Epithelial cell of proximal tubule (primary cell): Measurements from ENCODE around the gene CHPF2. TPM values are rescaled to one million over a fixed set of nuclear protein-coding genes. Genes with fewer than 3 reads are reported as not detected.

Experiments used
- DNase-seq: peaks from one replicate; pipeline ENCODE4 v3.0.0-alpha.2; 2011; ENCODE audit warnings: low read depth
- H3K4me3 ChIP-seq: 2 replicates; pipeline ENCODE4 v1.5.1; 2011; ENCODE audit warnings: low read depth, mild to moderate bottlenecking, low read length
- total RNA-seq: library from RNA; depleted of rRNA; stranded (reverse); fragments of >200 nt; gene quantifications from 2 replicates; pipeline ENCODE4 v1.2.3, GENCODE V29; 2015
- TF ChIP-seq, protein P1 (sequence below): conservative IDR thresholded peaks from 2 replicates; pipeline ENCODE4 v1.5.1; 2012; ENCODE audit warnings: low read depth, mild to moderate bottlenecking, low read length

The CHPF2 gene
- total RNA-seq, 1 donor from 2014 or later: 40.1 TPM

DNA sequence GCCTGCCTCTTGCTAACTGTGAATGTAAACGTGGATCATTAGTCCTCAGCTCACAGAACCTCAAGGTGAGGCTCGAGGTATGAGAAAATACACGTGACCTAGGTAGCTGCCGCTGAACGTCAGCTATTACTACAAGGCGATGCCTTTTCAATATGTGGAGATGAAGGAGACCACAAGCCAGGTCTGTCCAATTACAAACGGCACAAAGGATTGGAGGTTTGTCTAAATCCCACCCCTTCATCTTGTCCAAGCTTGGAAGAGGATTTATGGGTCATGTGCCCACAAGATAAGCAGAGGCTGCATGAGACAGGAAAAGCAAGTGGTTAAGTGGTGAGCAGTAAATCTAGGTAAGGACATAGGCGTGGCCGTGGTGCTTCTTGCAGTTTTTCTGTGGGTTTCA is 25.4 kb upstream of the CHPF2 start:
- no peak overlapping the region for H3K4me3 ChIP-seq
- DNase-seq: no peak
- TF ChIP-seq, protein P1, sequence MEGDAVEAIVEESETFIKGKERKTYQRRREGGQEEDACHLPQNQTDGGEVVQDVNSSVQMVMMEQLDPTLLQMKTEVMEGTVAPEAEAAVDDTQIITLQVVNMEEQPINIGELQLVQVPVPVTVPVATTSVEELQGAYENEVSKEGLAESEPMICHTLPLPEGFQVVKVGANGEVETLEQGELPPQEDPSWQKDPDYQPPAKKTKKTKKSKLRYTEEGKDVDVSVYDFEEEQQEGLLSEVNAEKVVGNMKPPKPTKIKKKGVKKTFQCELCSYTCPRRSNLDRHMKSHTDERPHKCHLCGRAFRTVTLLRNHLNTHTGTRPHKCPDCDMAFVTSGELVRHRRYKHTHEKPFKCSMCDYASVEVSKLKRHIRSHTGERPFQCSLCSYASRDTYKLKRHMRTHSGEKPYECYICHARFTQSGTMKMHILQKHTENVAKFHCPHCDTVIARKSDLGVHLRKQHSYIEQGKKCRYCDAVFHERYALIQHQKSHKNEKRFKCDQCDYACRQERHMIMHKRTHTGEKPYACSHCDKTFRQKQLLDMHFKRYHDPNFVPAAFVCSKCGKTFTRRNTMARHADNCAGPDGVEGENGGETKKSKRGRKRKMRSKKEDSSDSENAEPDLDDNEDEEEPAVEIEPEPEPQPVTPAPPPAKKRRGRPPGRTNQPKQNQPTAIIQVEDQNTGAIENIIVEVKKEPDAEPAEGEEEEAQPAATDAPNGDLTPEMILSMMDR: no peak

DNA sequence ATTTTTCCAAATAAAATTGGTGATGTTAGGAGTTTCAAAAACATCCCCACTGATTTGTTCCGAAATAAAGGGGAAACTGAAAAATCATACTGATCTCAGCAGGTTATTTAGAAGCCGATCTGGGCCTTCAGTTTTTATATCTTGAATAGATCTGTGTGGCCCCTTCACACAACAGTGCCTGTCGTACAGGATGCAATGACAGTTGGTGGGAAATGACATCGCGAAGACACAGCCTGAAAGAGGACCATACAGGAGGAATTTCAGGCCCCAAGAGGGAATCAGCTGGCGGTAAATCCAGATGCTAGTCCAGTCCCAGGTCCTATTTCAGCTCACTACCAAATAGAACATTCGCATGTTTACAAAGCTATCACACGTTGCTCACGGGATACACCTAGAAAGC is 25.0 kb upstream of the CHPF2 start:
- TF ChIP-seq, protein P1: no peak
- no peak for DNase-seq

DNA sequence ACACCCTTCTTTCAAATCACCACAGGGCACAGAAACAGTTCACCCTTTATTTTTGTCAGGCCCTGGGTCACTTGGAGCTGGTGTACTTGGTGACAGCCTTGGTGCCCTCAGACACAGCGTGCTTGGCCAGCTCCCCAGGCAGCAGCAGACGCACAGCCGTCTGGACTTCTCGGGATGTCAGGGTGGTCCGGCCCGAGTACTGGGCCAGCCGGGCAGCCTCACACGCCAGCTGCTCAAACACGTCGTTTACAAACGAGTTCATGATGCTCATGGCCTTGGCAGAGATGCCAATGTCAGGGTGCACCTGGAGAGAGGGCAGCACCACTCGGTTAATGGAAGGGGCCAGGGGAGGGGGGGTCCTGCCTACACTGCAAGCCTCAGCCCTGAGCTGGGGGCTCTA is 24.5 kb upstream of the CHPF2 start:
- TF ChIP-seq, protein P1: no peak
- no peak overlapping the region for H3K4me3 ChIP-seq
- DNase-seq: no peak

More for the DNA sequence above, 25.0 kb upstream of the CHPF2 start:
- no peak overlapping the region for H3K4me3 ChIP-seq

DNA sequence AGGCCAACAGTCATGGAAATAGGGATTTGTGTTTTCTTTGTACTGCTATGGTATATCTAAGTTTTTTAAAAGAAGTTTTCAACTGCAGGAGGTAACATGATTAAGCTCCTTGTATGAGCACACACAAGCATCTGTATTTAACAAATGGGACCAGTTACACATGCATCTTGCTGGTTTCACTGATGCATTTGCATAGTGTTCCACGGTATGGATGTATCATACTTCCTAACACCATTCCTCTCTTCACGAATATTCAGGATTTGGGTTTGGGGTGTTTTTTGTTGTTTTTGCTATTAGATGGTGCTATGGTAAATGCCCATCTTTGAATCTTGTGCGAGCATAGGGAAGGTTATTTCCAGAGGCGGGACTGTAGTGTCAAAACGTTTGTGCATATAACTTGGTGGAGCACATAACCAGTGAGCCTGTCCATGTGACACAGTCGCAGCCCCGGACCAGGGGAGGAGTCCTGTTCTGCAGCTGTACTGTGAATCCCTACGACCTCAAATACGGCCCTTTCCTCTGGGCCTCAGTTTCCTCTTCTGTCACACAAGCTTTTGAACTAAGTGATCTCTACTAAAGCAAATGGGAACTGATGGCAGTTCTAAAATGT is 23.9 kb upstream of the CHPF2 start:
- H3K4me3 ChIP-seq: no peak overlapping the region
- no peak for DNase-seq
- TF ChIP-seq, protein P1: no peak

DNA sequence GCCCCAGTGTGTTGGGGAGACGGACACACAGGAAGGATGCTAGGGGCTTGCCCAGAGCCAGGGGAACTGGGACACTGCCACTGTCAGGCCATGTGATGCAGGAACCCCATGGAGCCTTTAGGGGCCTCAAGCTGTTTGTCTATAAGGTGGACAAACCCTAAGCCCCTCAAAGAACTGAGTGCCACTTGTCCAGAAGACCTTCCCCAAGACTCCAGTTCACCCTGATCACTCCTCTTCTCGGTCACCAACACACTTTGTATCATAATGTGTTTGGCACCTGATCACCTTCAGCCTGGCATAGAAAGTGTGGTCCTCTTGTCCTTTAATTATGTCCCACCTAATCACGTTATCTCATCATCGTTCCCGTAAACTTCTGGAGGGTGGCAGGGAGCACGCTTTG is 22.7 kb upstream of the CHPF2 start:
- H3K4me3 ChIP-seq: no peak overlapping the region
- TF ChIP-seq, protein P1: no peak

DNA sequence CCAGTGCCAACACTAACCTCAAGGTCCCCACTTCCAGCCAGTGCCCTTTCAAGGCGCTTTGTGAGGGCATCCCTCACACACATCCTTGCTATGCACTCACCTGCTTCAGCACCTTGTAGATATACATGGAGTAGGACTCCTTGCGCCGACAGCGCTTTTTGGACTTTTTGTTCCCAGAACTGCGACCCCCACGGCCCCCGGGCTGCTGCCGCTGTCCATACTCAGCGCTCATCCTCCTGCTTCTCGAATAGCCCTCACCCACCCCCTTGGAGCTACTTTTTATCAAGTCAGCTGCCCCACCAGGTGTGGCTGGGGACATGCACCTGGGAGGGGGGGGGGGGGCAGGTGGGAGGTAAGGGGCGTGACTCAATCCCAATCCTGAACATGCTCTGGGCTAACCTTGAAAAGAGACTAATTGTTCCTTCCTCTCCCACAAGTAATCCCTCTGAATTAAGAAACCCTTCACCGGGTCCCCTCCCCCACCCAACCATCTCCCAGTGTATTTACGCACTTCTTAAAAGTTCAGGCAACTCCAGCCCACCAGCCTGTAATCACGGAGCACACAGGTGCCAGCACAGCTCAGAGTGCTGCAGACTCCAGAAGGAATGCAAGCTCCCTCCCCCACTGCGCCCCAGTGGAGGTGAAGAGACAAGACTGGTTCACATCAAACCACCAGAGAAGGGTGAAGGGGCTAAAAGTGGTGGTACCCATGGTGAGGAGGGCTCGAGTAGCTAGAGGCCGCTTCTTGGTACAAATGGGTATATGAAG is 22.0 kb upstream of the CHPF2 start, which contains the start of gene H2BK1:
Gene H2BK1 (minus strand): TSS at position 402 of the 768 bp plus-strand sequence. CDS start 170 bp downstream, at position 232.
- DNase-seq: no peak
- TF ChIP-seq, protein P1: no peak
- no peak within 1 kb of the TSS for H3K4me3 ChIP-seq

More for the DNA sequence above, 22.7 kb upstream of the CHPF2 start:
- DNase-seq: no peak
